ENCODE measurements around the gene CD33. TPM values are rescaled to one million over a fixed set of nuclear protein-coding genes. Genes with fewer than 3 reads are reported as not detected.

Gene CD33
- total and polyA plus RNA-seq, 9 of the 15 experiments (the other 6 are each of a cell fraction or from before 2014, with no cell fraction given) = 36.1 to 88.6 (median 49.6) TPM

DNA sequence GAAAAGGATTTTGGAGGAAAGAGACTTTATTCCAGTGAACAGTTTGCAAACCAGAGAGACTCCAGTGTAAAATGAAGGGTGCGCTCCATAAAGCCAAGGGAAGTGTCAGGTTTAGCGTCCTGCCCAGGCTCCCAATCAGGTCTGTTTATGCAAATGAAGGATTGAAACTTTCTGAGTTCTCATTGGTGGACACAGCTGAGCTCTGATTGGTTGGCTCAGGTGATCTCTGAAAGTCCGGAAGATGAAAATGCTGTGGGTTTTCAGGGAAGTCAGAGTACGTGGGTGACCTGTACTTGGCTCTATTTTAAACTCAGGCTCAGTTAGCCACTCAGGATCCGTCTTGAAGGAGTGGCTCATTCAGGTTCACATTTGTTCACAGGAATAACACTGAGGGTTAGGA, 28.7 kb upstream of the CD33 start:
- intact Hi-C loops (cut with micrococcal nuclease) = no loop called here
- Histone ChIP-seq H3K4me1 (replicated peaks in 1 of 2; ENCODE audit: control insufficient read depth in 2 of 2, insufficient read depth in 2 of 2, low read length in 2 of 2) (peaks cover 4 to 11% of the 10 kb centered on the region in 2 experiments; a peak in 3 of 5 replicates), H2AFZ (ENCODE audit: low read depth, low read length) (peak overlapping the region; percentile 12; the same call in 1 of the 2 replicates), H4K20me1 (replicated peaks; ENCODE audit: control insufficient read depth, insufficient read depth, low read length) (no peaks in the 10 kb centered on the region), H3K36me3 (ENCODE audit: control insufficient read depth, insufficient read depth, low read length) (no peaks in the 10 kb centered on the region), H3K4me3 (no peak overlapping the region), H3K9me3 (replicated peaks; ENCODE audit: control insufficient read depth, insufficient read depth, low read depth, low read length) (no peaks in the 10 kb centered on the region), H3K27me3 (ENCODE audit: control insufficient read depth in 2 of 2, insufficient read depth in 2 of 2, low read length in 2 of 2) (peaks cover 4 to 61% of the 10 kb centered on the region in 2 experiments; a peak in 3 of 5 replicates), H3K4me2 (ENCODE audit: insufficient read depth, low read length) (no peak overlapping the region), H3K27ac (ENCODE audit: extremely low read depth, low read depth, low read length) (no peak overlapping the region), H3K9ac (ENCODE audit: insufficient read depth in 1 of 2, low read depth in 2 of 2, low read length in 2 of 2) (no peak overlapping the region), H3K79me2 (ENCODE audit: control insufficient read depth, insufficient read depth, low read length) (no peaks in the 10 kb centered on the region), H3K9me1 (ENCODE audit: control insufficient read depth, insufficient read depth, low read length) (no peaks in the 10 kb centered on the region)
- TF ChIP-seq PHF21A (IDR thresholded peaks at IDR 0.05; ENCODE audit: borderline replicate concordance, low read depth) (no peak), NFYB (IDR thresholded peaks at IDR 0.05; ENCODE audit: extremely low read depth, insufficient read length) (peak; percentile 35), RBM25 (IDR thresholded peaks at IDR 0.05; ENCODE audit: low read depth, low read length, severe bottlenecking) (peak; percentile 15)
- in situ Hi-C loops (cut with MboI) = no loop called here
- ATAC-seq (peak; percentile 75), FAIRE-seq (peak; percentile 51), DNase-seq (ENCODE audit: extremely low read depth in 1 of 4, low spot score in 3 of 4) (peak in 2 of 4 experiments; percentile 31 to 36)
- ChIA-PET POLR2A (interaction anchor here (0.6 kb wide), 1 partner anchor 507 kb away, joined by 3 read pairs; no protein-coding TSS in a partner anchor), CTCF (ENCODE audit: low intra/inter-chr PET ratio) (no interaction called here)
- BruUV-seq (replicated peaks) = no TSS peak
- 32% methylated on average over 5 of the region's 5 CpGs for WGBS (ENCODE audit: insufficient coverage, low coverage, missing lambda C conversion rate)

DNA sequence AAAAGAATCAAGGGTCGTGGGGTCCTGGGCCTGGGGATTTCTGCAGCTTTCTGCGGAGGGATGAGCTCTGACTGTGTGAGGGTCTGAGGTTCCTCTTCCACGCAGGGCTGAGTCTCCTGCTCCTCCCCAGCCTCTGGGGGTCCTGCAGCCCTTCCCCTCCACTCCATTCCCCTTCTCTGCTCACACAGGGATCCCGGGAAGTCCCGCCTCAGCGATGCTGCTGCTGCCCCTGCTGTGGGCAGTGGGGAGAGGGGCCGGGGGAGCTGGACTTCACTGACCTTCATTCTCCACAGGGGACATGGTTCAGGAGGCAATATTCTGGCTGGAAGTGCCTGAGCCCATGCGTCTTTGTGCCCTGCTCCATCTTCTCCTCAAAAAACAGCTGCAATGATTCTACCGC, 26.2 kb upstream of the CD33 start:
- FAIRE-seq (no peak), ATAC-seq (no peak), DNase-seq (ENCODE audit: extremely low read depth in 1 of 4, low spot score in 3 of 4) (no peak)
- Histone ChIP-seq H3K9me1 (ENCODE audit: control insufficient read depth, insufficient read depth, low read length) (no peaks in the 10 kb centered on the region), H3K27ac (ENCODE audit: extremely low read depth, low read depth, low read length) (no peak overlapping the region), H4K20me1 (replicated peaks; ENCODE audit: control insufficient read depth, insufficient read depth, low read length) (no peaks in the 10 kb centered on the region), H3K36me3 (ENCODE audit: control insufficient read depth, insufficient read depth, low read length) (no peaks in the 10 kb centered on the region), H3K79me2 (ENCODE audit: control insufficient read depth, insufficient read depth, low read length) (no peaks in the 10 kb centered on the region), H3K4me3 (no peak overlapping the region), H3K4me1 (replicated peaks in 1 of 2; ENCODE audit: control insufficient read depth in 2 of 2, insufficient read depth in 2 of 2, low read length in 2 of 2) (peaks cover 4 to 11% of the 10 kb centered on the region in 2 experiments; a peak in 3 of 5 replicates), H2AFZ (ENCODE audit: low read depth, low read length) (no peak overlapping the region), H3K27me3 (ENCODE audit: control insufficient read depth in 2 of 2, insufficient read depth in 2 of 2, low read length in 2 of 2) (peaks cover 5 to 50% of the 10 kb centered on the region in 2 experiments; a peak in 3 of 5 replicates), H3K9ac (ENCODE audit: insufficient read depth in 1 of 2, low read depth in 2 of 2, low read length in 2 of 2) (no peak overlapping the region), H3K4me2 (ENCODE audit: insufficient read depth, low read length) (no peak overlapping the region), H3K9me3 (replicated peaks; ENCODE audit: control insufficient read depth, insufficient read depth, low read depth, low read length) (no peaks in the 10 kb centered on the region)
- BruUV-seq (replicated peaks) = no TSS peak
- WGBS (ENCODE audit: insufficient coverage, low coverage, missing lambda C conversion rate) = 21% methylated on average over 9 of the region's 9 CpGs
- in situ Hi-C loops (cut with MboI) (no loop called here), intact Hi-C loops (cut with micrococcal nuclease) (no loop called here)
- ChIA-PET CTCF (ENCODE audit: low intra/inter-chr PET ratio) (interaction anchor here (0.6 kb wide), 1 partner anchor 23 kb away, joined by 3 read pairs; no protein-coding TSS in a partner anchor), POLR2A (interaction anchor here (0.6 to 1.0 kb wide), 2 partner anchors 10 to 17 kb away, joined by 3 to 4 read pairs; no protein-coding TSS in a partner anchor)
- TF ChIP-seq ZNF253 (CRISPR knock-in tag; conservative IDR thresholded peaks at IDR 0.05) (no peak), SOX6 (IDR thresholded peaks at IDR 0.05) (no peak), ETS2 (tag; IDR thresholded peaks at IDR 0.05; ENCODE audit: borderline replicate concordance, poor library complexity, severe bottlenecking) (no peak), NR1H2 (CRISPR knock-in tag; IDR thresholded peaks at IDR 0.05) (no peak), SMARCA5 (IDR thresholded peaks at IDR 0.05) (no peak), ELF1 (tag; IDR thresholded peaks at IDR 0.05) (no peak), STAG1 (CRISPR knock-in tag; IDR thresholded peaks at IDR 0.05; ENCODE audit: borderline replicate concordance) (no peak), MECOM (CRISPR knock-in tag; IDR thresholded peaks at IDR 0.05) (no peak), PPARD (CRISPR knock-in tag; IDR thresholded peaks at IDR 0.05) (no peak)
- TF ChIP-seq, protein P1, sequence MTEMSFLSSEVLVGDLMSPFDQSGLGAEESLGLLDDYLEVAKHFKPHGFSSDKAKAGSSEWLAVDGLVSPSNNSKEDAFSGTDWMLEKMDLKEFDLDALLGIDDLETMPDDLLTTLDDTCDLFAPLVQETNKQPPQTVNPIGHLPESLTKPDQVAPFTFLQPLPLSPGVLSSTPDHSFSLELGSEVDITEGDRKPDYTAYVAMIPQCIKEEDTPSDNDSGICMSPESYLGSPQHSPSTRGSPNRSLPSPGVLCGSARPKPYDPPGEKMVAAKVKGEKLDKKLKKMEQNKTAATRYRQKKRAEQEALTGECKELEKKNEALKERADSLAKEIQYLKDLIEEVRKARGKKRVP (CRISPR knock-in tag; IDR thresholded peaks at IDR 0.05) = no peak
- TF ChIP-seq, protein P2, sequence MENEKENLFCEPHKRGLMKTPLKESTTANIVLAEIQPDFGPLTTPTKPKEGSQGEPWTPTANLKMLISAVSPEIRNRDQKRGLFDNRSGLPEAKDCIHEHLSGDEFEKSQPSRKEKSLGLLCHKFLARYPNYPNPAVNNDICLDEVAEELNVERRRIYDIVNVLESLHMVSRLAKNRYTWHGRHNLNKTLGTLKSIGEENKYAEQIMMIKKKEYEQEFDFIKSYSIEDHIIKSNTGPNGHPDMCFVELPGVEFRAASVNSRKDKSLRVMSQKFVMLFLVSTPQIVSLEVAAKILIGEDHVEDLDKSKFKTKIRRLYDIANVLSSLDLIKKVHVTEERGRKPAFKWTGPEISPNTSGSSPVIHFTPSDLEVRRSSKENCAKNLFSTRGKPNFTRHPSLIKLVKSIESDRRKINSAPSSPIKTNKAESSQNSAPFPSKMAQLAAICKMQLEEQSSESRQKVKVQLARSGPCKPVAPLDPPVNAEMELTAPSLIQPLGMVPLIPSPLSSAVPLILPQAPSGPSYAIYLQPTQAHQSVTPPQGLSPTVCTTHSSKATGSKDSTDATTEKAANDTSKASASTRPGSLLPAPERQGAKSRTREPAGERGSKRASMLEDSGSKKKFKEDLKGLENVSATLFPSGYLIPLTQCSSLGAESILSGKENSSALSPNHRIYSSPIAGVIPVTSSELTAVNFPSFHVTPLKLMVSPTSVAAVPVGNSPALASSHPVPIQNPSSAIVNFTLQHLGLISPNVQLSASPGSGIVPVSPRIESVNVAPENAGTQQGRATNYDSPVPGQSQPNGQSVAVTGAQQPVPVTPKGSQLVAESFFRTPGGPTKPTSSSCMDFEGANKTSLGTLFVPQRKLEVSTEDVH (IDR thresholded peaks at IDR 0.05; ENCODE audit: low read depth, partially characterized antibody) = no peak
